Subcutaneous adipose tissue (tissue), 4 donors: ENCODE data around the gene ZNF620. TPM values are rescaled to one million over a fixed set of nuclear protein-coding genes. Genes with fewer than 3 reads are reported as not detected.

ENCODE experiments used
- total RNA-seq, 4 donors: library from RNA; depleted of rRNA; stranded (reverse); fragments of >200 nt; gene quantifications; one replicate each; pipeline ENCODE4 v1.1.0, GENCODE V29; 2016
- TF ChIP-seq, protein P1 (sequence below): fragments of 450-650 bp; IDR thresholded peaks from one replicate; pipeline ENCODE4 v1.5.1; 2016; ENCODE audit warnings: low read depth, mild to moderate bottlenecking, control low read depth, antibody characterized with exemption, moderate library complexity

The ZNF620 gene
- total RNA-seq: 1 to 10 TPM; 2.4 to 6.2 (median 3.5) TPM

DNA sequence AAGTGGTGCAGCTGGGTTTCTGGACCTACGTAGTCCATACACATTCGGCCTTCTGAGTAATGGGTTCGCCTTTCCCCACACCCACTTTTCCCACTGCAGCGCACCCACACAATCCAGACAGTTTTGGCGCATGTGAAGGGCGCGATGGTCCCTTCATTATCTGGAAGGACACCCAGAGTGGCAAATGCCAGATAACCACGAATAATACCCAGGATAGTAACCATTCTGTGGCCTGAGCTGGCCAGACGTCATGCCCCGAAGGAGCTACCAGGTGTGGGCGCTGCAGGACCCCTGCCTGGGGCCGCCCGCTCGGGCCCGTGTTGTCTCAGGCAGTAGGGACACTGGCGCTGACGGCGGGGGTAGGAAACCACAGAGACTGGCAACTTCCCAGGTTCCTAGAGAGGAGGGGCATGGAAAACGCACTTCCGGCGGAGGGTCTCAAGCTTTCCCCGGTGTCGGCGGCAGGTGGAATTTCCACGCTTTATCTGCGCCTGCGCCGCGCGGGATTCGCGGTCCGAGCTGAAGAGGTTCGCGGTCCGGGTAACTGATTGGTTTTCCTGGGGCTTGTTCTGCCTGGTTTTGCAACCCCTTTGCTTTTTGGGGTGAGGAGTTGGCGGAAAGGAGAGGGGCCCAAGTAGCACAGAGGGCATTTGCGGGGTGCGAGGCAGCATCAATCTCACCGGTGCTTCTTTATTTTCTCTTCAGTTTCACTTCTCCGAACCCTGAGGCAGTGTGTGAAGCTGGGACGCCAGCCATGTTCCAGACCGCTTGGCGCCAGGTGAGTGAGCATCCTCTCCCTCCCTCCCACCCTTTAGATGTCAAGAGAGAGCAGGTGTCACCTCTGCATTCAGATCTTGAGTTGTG is at the start of gene ZNF620:
TSS of gene ZNF620 (plus strand) at position 441 of the 864 bp plus-strand sequence. CDS start at position 755, 314 bp downstream.
- TF ChIP-seq, protein P1, sequence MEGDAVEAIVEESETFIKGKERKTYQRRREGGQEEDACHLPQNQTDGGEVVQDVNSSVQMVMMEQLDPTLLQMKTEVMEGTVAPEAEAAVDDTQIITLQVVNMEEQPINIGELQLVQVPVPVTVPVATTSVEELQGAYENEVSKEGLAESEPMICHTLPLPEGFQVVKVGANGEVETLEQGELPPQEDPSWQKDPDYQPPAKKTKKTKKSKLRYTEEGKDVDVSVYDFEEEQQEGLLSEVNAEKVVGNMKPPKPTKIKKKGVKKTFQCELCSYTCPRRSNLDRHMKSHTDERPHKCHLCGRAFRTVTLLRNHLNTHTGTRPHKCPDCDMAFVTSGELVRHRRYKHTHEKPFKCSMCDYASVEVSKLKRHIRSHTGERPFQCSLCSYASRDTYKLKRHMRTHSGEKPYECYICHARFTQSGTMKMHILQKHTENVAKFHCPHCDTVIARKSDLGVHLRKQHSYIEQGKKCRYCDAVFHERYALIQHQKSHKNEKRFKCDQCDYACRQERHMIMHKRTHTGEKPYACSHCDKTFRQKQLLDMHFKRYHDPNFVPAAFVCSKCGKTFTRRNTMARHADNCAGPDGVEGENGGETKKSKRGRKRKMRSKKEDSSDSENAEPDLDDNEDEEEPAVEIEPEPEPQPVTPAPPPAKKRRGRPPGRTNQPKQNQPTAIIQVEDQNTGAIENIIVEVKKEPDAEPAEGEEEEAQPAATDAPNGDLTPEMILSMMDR: no peak

DNA sequence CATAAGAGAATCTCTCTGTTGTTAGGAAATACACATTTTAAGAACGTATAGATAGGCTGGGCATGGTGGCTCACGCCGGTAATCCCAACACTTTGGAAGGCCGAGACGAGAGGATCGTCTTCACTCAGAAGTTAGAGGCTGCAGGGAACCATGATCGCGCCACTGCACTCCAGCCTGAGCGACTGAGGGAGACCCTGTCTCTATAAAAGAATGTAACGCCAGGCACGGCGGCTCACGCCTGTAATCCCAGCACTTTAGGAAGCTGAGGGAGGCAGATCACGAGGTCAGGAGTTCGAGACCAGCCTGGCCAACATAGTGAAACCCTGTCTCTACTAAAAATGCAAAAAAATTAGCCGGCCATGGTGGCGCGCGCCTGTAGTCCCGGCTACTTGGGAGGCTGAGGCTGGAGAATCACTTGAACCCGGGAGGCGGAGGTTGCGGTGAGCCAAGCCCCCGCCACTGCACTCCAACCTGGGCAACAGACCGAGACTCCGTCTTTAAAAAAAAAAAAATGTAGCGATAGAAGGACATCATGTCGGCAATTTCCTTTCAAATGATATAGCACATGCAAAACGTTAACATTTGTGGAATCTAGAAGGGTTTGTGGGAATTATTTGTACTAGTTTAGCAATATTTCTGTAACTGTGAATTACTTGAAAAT is 49.4 kb upstream of the ZNF620 start:
- TF ChIP-seq, protein P1: no peak

DNA sequence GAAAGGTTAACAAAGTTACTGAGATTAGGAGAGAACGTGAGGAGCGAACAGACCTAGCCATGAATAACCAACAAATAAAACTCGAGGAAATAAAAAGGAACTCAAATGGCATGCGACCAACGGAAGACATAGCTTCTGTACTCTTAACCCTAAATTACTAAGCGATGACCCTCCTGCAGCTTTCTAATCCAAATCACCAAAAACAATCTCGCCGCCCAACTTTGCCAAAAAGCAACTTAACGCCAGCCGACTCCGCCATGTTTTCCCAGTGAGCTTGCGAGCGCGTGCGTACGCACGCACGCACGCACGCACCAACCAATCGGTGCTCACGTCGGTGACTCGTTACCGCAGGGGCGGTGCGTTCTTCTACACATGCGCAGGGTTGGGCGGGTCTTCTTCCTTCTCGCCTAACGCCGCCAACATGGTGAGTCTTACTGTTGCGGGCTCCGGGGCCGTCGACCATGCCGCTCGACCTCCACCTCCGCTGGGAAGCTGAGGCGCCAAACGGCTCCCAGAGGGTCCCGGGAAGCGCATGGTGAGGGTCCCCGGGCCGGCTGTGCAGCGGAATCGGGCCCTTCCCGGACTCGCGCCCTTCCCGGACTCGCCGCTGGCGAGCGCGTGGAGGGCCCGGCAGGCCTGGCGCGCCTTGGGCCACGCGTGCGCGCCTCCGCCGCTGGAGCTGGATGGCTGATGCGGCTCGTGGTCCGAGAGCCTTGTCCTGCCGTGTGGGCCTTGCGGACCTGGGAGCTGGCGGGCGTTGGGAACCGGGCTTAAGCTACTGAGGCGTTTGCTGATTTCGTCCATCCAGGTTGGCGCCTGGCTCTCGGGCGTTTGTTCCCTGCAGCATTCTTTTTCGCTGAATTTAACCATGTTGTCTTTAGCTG is 48.7 kb upstream of the ZNF620 start, which contains the start of gene RPL14:
TSS of gene RPL14 (plus strand) at position 400 of the 884 bp plus-strand sequence. CDS start at position 533, 133 bp downstream.
- TF ChIP-seq, protein P1: no peak

DNA sequence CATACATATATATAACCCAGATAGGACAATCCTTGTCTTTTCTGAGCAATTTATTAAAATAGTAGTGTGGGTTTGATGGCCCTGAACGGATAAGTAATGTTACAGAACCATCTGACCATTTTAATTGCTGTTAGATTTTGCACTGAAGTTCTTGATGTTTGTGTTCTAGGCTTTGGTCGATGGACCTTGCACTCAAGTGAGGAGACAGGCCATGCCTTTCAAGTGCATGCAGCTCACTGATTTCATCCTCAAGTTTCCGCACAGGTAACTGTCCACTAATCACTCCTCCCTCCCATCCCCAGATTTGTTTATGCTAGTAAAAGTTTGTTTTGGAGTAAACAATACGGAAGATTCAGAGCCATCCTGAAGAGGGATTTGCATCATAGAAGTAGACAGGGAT is 47.4 kb upstream of the ZNF620 start:
- TF ChIP-seq, protein P1: no peak

DNA sequence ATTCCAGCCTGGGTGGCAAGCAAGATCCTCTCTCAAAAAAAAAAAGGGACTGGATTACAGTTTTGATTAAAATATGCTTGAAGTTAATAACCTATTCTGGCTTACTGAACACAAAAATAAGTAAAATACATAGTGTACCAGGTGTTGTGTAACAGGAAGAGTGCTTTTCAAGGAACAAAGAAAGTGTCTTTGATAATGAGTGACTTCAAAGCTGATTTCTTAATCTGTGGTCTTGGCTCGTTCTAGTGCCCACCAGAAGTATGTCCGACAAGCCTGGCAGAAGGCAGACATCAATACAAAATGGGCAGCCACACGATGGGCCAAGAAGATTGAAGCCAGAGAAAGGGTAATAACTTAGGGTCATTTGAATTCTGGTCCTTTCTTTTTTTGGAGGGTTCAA is 44.7 kb upstream of the ZNF620 start:
- TF ChIP-seq, protein P1: no peak

DNA sequence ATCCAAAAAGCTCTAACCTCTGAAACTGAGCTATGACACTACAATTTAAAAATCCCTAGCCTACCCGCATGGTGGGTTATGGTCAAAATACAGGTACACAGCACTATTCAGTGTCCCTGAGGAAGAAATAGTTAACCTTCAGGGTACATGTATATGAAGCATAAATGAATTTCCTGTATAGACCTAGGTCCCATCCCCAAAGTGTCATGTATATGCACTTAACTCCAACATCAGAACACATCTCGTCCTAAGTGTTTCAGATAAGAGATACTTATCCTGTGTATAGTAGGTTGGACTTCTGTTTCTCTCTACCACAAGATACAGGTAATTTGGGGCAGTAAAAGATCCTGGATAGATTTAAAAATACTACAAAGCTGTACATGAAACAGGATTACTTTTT is 42.3 kb upstream of the ZNF620 start:
- TF ChIP-seq, protein P1: no peak
